ENCODE data around the gene FEM1A.

- no peak for TF ChIP-seq POLR2A (IDR thresholded peaks at IDR 0.05)
- TF ChIP-seq CTCF (IDR thresholded peaks at IDR 0.05) = no peak
- TF ChIP-seq POLR2AphosphoS5 (IDR thresholded peaks at IDR 0.05; ENCODE audit: insufficient read depth in 1 of 2, low read depth in 1 of 2) = no peak
These were observed 32.9 kb upstream of the FEM1A start for GRCh38 chr19:4758659-4759058.
